ENCODE results near the gene ZNF516.

Gene ZNF516

GRCh38 chr18:76431437-76432273, 63.4 kb downstream of the ZNF516 start:
- no peak for TF ChIP-seq TAF1 (IDR thresholded peaks at IDR 0.05; ENCODE audit: borderline replicate concordance, insufficient read depth, low read length)
- TF ChIP-seq POLR2AphosphoS5 (IDR thresholded peaks at IDR 0.05; ENCODE audit: low read depth, low read length), result no peak
- TF ChIP-seq, protein P1, sequence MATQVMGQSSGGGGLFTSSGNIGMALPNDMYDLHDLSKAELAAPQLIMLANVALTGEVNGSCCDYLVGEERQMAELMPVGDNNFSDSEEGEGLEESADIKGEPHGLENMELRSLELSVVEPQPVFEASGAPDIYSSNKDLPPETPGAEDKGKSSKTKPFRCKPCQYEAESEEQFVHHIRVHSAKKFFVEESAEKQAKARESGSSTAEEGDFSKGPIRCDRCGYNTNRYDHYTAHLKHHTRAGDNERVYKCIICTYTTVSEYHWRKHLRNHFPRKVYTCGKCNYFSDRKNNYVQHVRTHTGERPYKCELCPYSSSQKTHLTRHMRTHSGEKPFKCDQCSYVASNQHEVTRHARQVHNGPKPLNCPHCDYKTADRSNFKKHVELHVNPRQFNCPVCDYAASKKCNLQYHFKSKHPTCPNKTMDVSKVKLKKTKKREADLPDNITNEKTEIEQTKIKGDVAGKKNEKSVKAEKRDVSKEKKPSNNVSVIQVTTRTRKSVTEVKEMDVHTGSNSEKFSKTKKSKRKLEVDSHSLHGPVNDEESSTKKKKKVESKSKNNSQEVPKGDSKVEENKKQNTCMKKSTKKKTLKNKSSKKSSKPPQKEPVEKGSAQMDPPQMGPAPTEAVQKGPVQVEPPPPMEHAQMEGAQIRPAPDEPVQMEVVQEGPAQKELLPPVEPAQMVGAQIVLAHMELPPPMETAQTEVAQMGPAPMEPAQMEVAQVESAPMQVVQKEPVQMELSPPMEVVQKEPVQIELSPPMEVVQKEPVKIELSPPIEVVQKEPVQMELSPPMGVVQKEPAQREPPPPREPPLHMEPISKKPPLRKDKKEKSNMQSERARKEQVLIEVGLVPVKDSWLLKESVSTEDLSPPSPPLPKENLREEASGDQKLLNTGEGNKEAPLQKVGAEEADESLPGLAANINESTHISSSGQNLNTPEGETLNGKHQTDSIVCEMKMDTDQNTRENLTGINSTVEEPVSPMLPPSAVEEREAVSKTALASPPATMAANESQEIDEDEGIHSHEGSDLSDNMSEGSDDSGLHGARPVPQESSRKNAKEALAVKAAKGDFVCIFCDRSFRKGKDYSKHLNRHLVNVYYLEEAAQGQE (IDR thresholded peaks at IDR 0.05; ENCODE audit: insufficient read depth in 1 of 2, low read depth in 2 of 2, low read length in 2 of 2), result no peak
- TF ChIP-seq FOXP2 (optimal IDR thresholded peaks at IDR 0.05; ENCODE audit: borderline replicate concordance, extremely low read depth, extremely low read length, insufficient read depth), result no peak
- TF ChIP-seq SIN3A (IDR thresholded peaks at IDR 0.05; ENCODE audit: borderline replicate concordance, insufficient read depth, low read length), result no peak

- TF ChIP-seq, protein P1 (IDR thresholded peaks at IDR 0.05; ENCODE audit: insufficient read depth in 1 of 2, low read depth in 2 of 2, low read length in 2 of 2), result no peak
- TF ChIP-seq POLR2AphosphoS5 (IDR thresholded peaks at IDR 0.05; ENCODE audit: low read depth, low read length), result no peak
- TF ChIP-seq FOXP2 (optimal IDR thresholded peaks at IDR 0.05; ENCODE audit: borderline replicate concordance, extremely low read depth, extremely low read length, insufficient read depth), result no peak
- no peak for TF ChIP-seq SIN3A (IDR thresholded peaks at IDR 0.05; ENCODE audit: borderline replicate concordance, insufficient read depth, low read length)
- no peak for TF ChIP-seq TAF1 (IDR thresholded peaks at IDR 0.05; ENCODE audit: borderline replicate concordance, insufficient read depth, low read length)
Measured at GRCh38 chr18:76430636-76431035, 64.4 kb downstream of the ZNF516 start.

DNA sequence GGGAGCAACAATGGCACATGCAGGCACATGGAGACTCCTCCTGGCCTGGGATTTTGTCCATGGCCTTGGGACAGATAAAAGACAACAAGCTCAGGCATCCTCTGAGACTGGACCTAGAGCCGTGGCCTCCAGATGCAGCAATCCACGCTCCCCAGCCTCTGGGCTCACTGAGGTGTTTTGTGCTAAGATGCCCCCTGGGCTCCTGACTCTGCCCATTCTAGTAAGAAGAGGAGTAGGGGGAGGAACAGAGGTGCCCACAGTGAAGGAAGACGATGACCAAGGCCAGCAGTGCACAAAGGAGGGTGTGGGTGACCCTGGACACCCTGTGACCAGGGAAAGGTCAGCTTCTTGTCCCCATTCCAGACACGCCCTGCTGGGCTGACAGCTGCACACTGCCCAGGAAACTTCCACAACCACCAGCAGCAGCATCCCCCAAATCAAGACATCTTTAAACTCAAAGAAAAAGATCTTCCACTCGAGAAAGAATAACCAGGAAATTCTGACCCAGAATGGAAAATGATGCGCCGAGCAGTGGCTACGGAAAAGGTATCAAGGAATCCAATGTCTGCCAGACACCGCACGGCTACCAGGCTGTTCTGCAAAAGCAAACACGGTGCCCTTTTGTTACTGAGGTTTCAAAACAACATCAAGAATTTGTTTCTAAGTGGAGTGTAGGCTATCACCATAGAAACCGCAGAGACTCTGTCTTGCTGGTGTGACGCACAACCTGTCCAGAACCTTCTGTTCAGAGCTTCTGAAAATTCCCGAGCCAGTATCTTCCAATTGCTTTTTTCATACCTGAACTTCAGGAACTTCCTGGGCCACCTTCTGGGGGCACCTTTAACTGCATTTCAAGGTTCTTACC, 65.5 kb downstream of the ZNF516 start:
- TF ChIP-seq TAF1 (IDR thresholded peaks at IDR 0.05; ENCODE audit: borderline replicate concordance, insufficient read depth, low read length) (no peak), POLR2AphosphoS5 (IDR thresholded peaks at IDR 0.05; ENCODE audit: low read depth, low read length) (no peak), FOXP2 (optimal IDR thresholded peaks at IDR 0.05; ENCODE audit: borderline replicate concordance, extremely low read depth, extremely low read length, insufficient read depth) (no peak), SIN3A (IDR thresholded peaks at IDR 0.05; ENCODE audit: borderline replicate concordance, insufficient read depth, low read length) (no peak)
- TF ChIP-seq, protein P1 (IDR thresholded peaks at IDR 0.05; ENCODE audit: insufficient read depth in 1 of 2, low read depth in 2 of 2, low read length in 2 of 2), result no peak

GRCh38 chr18:76428396-76429261, 66.4 kb downstream of the ZNF516 start:
- TF ChIP-seq TAF1 (IDR thresholded peaks at IDR 0.05; ENCODE audit: borderline replicate concordance, insufficient read depth, low read length) (no peak), FOXP2 (optimal IDR thresholded peaks at IDR 0.05; ENCODE audit: borderline replicate concordance, extremely low read depth, extremely low read length, insufficient read depth) (no peak), POLR2AphosphoS5 (IDR thresholded peaks at IDR 0.05; ENCODE audit: low read depth, low read length) (no peak), SIN3A (IDR thresholded peaks at IDR 0.05; ENCODE audit: borderline replicate concordance, insufficient read depth, low read length) (no peak)
- TF ChIP-seq, protein P1 (IDR thresholded peaks at IDR 0.05; ENCODE audit: insufficient read depth in 1 of 2, low read depth in 2 of 2, low read length in 2 of 2), result no peak
